ENCODE data around the gene HMCN2.

Gene HMCN2

GRCh38 chr9:130265431-130266235 lies at the start of gene HMCN2:
Gene HMCN2 (plus strand): TSS chr9:130265760. CDS start chr9:130265879, 119 bp downstream.
- no peak for DNase-seq

- no peak for DNase-seq
Measured at GRCh38 chr9:130217838-130218237, 47.7 kb upstream of the HMCN2 start.

- DNase-seq: no peak
Measured at GRCh38 chr9:130219661-130220096, 45.9 kb upstream of the HMCN2 start.

GRCh38 chr9:130220352-130220751 lies 45.2 kb upstream of the HMCN2 start:
- DNase-seq: no peak

- DNase-seq: no peak
Measured at GRCh38 chr9:130222833-130223232, 42.7 kb upstream of the HMCN2 start.

- no peak for DNase-seq
Measured at GRCh38 chr9:130225071-130225470, 40.5 kb upstream of the HMCN2 start.

- no peak for DNase-seq
Measured at GRCh38 chr9:130225586-130225985, 40.0 kb upstream of the HMCN2 start.

GRCh38 chr9:130226112-130226511 lies 39.4 kb upstream of the HMCN2 start:
- DNase-seq: no peak

GRCh38 chr9:130227833-130228232 lies 37.7 kb upstream of the HMCN2 start:
- no peak for DNase-seq

- DNase-seq: no peak
Measured at GRCh38 chr9:130229759-130230158, 35.8 kb upstream of the HMCN2 start.

GRCh38 chr9:130230631-130231030 lies 34.9 kb upstream of the HMCN2 start:
- DNase-seq: no peak

GRCh38 chr9:130232899-130233586 lies 32.5 kb upstream of the HMCN2 start:
- no peak for DNase-seq

- no peak for DNase-seq
Measured at GRCh38 chr9:130233587-130233945, 32.0 kb upstream of the HMCN2 start.

GRCh38 chr9:130234340-130235260 lies 31.0 kb upstream of the HMCN2 start:
- DNase-seq: no peak

- peak; percentile 66 for DNase-seq
Measured at GRCh38 chr9:130235558-130236435, 29.8 kb upstream of the HMCN2 start.

- no peak for DNase-seq
Measured at GRCh38 chr9:130236436-130236985, 29.0 kb upstream of the HMCN2 start.

GRCh38 chr9:130237076-130237475 lies 28.5 kb upstream of the HMCN2 start:
- no peak for DNase-seq

- DNase-seq: peak; percentile 10
Measured at GRCh38 chr9:130237763-130238524, 27.6 kb upstream of the HMCN2 start.

GRCh38 chr9:130239363-130239695 lies 26.2 kb upstream of the HMCN2 start:
- DNase-seq: no peak

GRCh38 chr9:130239741-130240241 lies 25.8 kb upstream of the HMCN2 start:
- peak; percentile 76 for DNase-seq
